Cardiac septum (tissue), 1 donor: ENCODE results near the gene PDE11A. TPM values are rescaled to one million over a fixed set of nuclear protein-coding genes. Genes with fewer than 3 reads are reported as not detected.

Source experiments
- DNase-seq: peaks from one replicate; pipeline ENCODE4 v3.0.0-alpha.2; 2020; ENCODE audit warnings: low spot score
- intact Hi-C: fragments of 100-400 bp; cut with DNase I; formaldehyde crosslinking; loops from one replicate; pipeline ENCODE4 v1.14.0; 2022
- long read RNA-seq: library from polyadenylated mRNA; unstranded; transcript quantifications from one replicate; pipeline ENCODE4 v2.0.0, GENCODE V29; 2021
- total RNA-seq: library from RNA; stranded (reverse); fragmentation: NEBNext Ultra II Directional; extraction: Animal tissue kit (Norgen Biotek cat#: 25700); gene quantifications from one replicate; pipeline ENCODE4 v1.2.1, GENCODE V29; 2021
- donor health status: DM: no; HTN: no; CAD: no.

Gene PDE11A
- 0.54 TPM for total RNA-seq
- long read RNA-seq, partial matches to known transcripts = 0 of 2 reads
- long read RNA-seq, other reads (novel, unspliced or antisense) = 2 of 2 reads

DNA sequence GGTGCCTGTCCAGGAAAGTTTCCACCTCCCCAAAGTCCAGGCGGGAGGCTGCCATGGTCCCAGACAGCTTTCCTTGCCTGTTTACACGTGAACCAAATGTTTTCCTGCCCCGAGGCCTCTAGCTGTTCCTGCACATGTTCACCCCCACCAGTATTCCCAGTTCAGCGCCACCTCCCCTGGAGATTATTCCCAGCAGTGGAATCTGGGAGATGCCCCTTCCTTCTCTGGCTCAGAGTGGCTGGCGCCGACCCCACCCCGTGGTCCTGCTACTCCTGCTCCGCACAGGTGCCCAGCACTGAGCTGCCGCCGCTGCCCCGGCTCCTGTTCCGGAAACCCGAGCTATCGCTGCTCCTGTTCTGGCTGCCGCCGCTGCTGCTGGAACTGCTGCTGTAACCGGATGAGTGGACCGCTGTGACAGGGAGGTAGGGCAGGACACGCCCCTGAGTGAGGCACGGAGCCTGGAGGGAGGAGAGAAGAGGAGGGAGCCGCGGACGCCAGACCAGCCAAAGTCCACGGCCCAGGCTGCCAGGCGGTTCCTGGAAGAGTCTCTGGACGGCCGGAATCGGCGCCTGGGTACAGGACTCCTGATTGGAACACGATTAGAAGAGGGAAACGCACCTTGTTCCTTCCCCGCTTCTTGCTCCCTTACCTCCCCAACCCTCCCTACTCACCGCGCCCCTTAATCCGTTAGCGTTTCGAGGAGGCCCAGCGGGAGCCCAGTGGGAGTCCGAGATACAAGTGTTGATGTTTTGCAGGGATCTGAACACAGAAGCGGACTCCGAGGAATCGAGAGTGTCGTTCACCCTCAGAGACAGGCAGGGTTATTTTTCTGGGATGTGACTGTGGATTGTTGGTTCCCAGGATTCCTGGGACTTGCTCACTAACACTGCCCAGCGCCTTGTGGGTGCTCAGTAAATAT lies at the start of gene PDE11A:
PDE11A (minus strand) TSS at position 395 of the 919 bp plus-strand sequence; CDS start at position 55, 340 bp downstream.
- intact Hi-C loops = no loop called here
- DNase-seq = peak; percentile 78

- no peak for DNase-seq
- intact Hi-C loops = no loop called here
Observed at GRCh38 chr2:178119179-178119922, 46.8 kb upstream of the PDE11A start.

DNA sequence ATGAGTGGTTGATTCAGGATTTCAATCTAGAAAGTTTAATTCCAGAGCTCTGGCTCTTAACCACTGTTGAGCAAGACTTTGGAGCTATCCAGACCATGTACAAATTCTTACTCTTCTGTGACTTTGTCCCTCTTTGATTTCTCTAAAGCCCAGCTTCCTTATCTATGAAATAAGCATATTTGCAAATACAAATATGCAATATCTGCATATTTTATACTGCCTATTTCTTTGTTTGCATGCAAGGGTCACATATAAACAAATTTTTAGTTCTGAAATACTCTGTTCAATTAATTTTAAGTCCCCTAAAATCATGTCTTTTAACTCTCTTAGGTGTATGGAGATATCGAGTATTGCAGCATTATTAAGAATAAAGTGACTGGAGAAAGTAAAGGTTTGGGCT lies 45.1 kb upstream of the PDE11A start:
- intact Hi-C loops = no loop called here

GRCh38 chr2:178115271-178115670 lies 42.7 kb upstream of the PDE11A start:
- intact Hi-C loops = no loop called here
- DNase-seq = no peak

More for the DNA sequence above, 45.1 kb upstream of the PDE11A start:
- DNase-seq = no peak

- intact Hi-C loops = loop anchor here (5.0 kb wide), 3 partner anchors 78 to 298 kb away; partner anchors contain the start of gene OSBPL6
- no peak for DNase-seq
Observed at GRCh38 chr2:178114462-178114861, 41.9 kb upstream of the PDE11A start.

- intact Hi-C loops = loop anchor here (5.0 kb wide), 3 partner anchors 80 to 300 kb away; partner anchors contain the start of gene OSBPL6
- peak; percentile 94 for DNase-seq
Observed at GRCh38 chr2:178112202-178113152, 39.9 kb upstream of the PDE11A start, which contains the start of gene RBM45. TSS of gene RBM45 (plus strand) at chr2:178112437. CDS start at chr2:178112547, 110 bp downstream.

- no peak for DNase-seq
- intact Hi-C loops = loop anchor here (5.0 kb wide), 3 partner anchors 81 to 301 kb away; partner anchors contain the start of gene OSBPL6
Observed at GRCh38 chr2:178111743-178112142, 39.2 kb upstream of the PDE11A start.

- DNase-seq = no peak
- intact Hi-C loops = loop anchor here (5.0 kb wide), 3 partner anchors 82 to 302 kb away; partner anchors contain the start of gene OSBPL6
Observed at GRCh38 chr2:178110681-178111080, 38.1 kb upstream of the PDE11A start.

- intact Hi-C loops = loop anchor here (5.0 kb wide), 3 partner anchors 82 to 302 kb away; partner anchors contain the start of gene OSBPL6
- DNase-seq = no peak
Observed at GRCh38 chr2:178109813-178110212, 37.2 kb upstream of the PDE11A start.

GRCh38 chr2:178108176-178108575 lies 35.6 kb upstream of the PDE11A start:
- no peak for DNase-seq
- intact Hi-C loops = no loop called here

DNA sequence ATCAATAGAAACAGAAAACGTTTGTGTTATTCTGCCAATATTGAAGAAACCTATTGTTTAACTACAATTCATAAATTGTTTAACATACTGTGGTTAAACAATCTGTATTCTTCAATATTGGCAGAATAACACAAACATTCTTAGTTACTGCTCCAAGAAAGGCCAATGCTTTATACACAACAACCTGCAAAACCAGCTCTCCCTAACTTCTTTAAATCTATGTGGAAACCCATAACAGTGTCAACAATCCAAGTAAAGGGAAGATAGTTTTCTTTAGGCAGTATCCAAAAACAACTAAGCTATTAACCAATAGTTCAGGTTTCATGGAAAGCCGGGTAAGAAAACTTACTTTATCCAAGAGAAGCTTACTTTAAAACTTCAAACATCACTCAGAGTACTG lies 33.5 kb upstream of the PDE11A start:
- DNase-seq = no peak
- intact Hi-C loops = no loop called here

DNA sequence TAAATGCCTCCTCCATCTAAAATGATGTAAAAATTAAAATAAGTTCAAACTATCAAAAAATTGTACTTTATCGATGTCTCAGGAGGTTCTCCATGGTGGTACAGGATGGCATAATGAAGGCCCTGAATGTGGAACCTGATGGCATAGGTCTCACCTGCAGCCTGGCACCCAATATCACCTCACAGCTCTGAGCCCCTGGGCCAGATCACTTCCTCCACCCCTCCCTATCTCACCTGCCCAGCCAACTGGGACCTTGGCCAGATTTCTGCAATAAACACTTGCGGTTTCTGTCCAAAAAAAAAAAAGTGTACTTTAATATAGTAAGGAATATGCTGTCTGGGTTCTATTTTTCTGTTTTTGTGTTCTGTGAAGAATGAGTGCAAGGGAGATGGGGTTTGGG lies 33.0 kb upstream of the PDE11A start:
- no peak for DNase-seq
- intact Hi-C loops = no loop called here

- no peak for DNase-seq
- intact Hi-C loops = no loop called here
Observed at GRCh38 chr2:178101321-178102079, 28.9 kb upstream of the PDE11A start.

DNA sequence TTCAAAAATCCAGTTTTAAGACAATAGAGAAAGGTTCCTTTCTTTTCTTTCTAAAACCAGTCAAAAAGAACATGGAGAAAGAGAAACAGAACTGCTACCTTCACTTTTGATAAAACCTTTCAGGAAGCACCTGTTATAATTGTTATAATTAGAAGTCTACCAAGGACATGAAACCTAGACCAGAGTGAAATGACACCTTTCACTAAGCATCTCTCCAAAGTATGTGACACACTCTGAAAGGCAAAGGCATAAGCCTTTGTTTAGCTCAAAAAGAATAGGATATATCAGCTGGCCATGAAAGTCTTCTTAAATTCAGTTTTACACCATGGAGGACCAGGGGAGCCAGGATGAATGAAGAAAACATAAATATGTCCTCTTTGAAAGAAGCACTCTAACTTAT lies 20.9 kb upstream of the PDE11A start:
- intact Hi-C loops = no loop called here
- no peak for DNase-seq

GRCh38 chr2:178088774-178089270 lies 16.2 kb upstream of the PDE11A start:
- no peak for DNase-seq
- intact Hi-C loops = no loop called here

DNA sequence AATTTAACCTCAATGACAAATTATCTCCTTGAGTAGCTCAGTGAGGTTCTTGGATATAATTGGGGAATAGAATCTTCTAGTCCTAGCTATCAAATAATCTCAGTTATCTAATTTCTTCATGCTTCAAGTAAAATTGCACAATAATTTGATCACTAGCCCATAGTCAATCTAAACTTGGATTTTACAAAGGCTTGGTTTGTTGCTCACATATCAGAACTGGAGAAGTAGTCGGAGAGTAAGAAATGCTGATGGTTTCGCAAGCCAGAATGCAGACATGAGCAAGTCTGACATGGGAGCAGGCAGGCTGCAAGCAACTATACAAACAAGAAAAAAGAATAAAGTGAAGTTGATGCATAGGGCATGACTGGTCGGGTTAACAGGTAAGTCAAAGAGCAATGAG lies 11.7 kb upstream of the PDE11A start:
- intact Hi-C loops = no loop called here
- no peak for DNase-seq

GRCh38 chr2:178082408-178083045 lies 9.9 kb upstream of the PDE11A start:
- DNase-seq = no peak
- intact Hi-C loops = no loop called here
